Measurements from ENCODE around the gene TMOD3.
"Not testable (repeated sequence)": the region's sequence is repeated elsewhere in the genome, so short reads cannot be mapped to it uniquely, and the experiment has no call there.

Gene TMOD3

GRCh38 chr15:51865317-51865716 lies 35.9 kb downstream of the TMOD3 start:
- DNase-seq: no peak

- DNase-seq: no peak
Measured at GRCh38 chr15:51866161-51866560, 36.7 kb downstream of the TMOD3 start.

GRCh38 chr15:51866751-51867150 lies 37.3 kb downstream of the TMOD3 start:
- no peak for DNase-seq

GRCh38 chr15:51869060-51869421 lies 39.6 kb downstream of the TMOD3 start:
- DNase-seq: no peak

- no peak for DNase-seq
Measured at GRCh38 chr15:51870774-51871173, 41.3 kb downstream of the TMOD3 start.

- DNase-seq: no peak
Measured at GRCh38 chr15:51874751-51875644, 45.5 kb downstream of the TMOD3 start.

- no peak for DNase-seq
Measured at GRCh38 chr15:51876169-51876568, 46.7 kb downstream of the TMOD3 start.

- DNase-seq: no peak
Measured at GRCh38 chr15:51878446-51879386, 49.3 kb downstream of the TMOD3 start.

GRCh38 chr15:51879555-51879954 lies 50.1 kb downstream of the TMOD3 start:
- DNase-seq: no peak

GRCh38 chr15:51883271-51883837 lies 53.9 kb downstream of the TMOD3 start:
- no peak for DNase-seq

GRCh38 chr15:51884041-51884440 lies 54.6 kb downstream of the TMOD3 start:
- DNase-seq: no peak

GRCh38 chr15:51884517-51885236 lies 55.2 kb downstream of the TMOD3 start:
- no peak for DNase-seq

GRCh38 chr15:51885758-51886157 lies 56.3 kb downstream of the TMOD3 start:
- not testable (repeated sequence) for DNase-seq

- no peak for DNase-seq
Measured at GRCh38 chr15:51887887-51888592, 58.6 kb downstream of the TMOD3 start.

- no peak for DNase-seq
Measured at GRCh38 chr15:51888593-51889195, 59.2 kb downstream of the TMOD3 start.

GRCh38 chr15:51889486-51889885 lies 60.0 kb downstream of the TMOD3 start:
- DNase-seq: no peak

GRCh38 chr15:51904421-51904820 lies 75.0 kb downstream of the TMOD3 start:
- no peak for DNase-seq

GRCh38 chr15:51904931-51905330 lies 75.5 kb downstream of the TMOD3 start:
- DNase-seq: no peak

GRCh38 chr15:51907136-51907862 lies 77.8 kb downstream of the TMOD3 start:
- no peak for DNase-seq

- no peak for DNase-seq
Measured at GRCh38 chr15:51908316-51908715, 78.9 kb downstream of the TMOD3 start.

- DNase-seq: no peak
Measured at GRCh38 chr15:51909584-51909983, 80.1 kb downstream of the TMOD3 start.
